Retinal pigment epithelial cell (primary cell): Measurements from ENCODE around the gene ZNF329.

ENCODE experiments used
- DNase-seq: peaks from one replicate; pipeline ENCODE4 v3.0.0-alpha.2; 2010; ENCODE audit warnings: low read depth
- H3K4me3 ChIP-seq: 2 replicates; pipeline ENCODE4 v1.5.1; 2011; ENCODE audit warnings: mild to moderate bottlenecking, low read length, control low read depth, moderate library complexity
- TF ChIP-seq, protein P1 (sequence below): conservative IDR thresholded peaks from 2 replicates; pipeline ENCODE4 v1.5.1; 2011; ENCODE audit warnings: low read depth, low read length, control low read depth, inconsistent platforms

ZNF329 gene

GRCh38 chr19:58118979-58119733 lies 31.4 kb downstream of the ZNF329 start:
- H3K4me3 ChIP-seq = no peak overlapping the region
- no peak for DNase-seq
- TF ChIP-seq, protein P1, sequence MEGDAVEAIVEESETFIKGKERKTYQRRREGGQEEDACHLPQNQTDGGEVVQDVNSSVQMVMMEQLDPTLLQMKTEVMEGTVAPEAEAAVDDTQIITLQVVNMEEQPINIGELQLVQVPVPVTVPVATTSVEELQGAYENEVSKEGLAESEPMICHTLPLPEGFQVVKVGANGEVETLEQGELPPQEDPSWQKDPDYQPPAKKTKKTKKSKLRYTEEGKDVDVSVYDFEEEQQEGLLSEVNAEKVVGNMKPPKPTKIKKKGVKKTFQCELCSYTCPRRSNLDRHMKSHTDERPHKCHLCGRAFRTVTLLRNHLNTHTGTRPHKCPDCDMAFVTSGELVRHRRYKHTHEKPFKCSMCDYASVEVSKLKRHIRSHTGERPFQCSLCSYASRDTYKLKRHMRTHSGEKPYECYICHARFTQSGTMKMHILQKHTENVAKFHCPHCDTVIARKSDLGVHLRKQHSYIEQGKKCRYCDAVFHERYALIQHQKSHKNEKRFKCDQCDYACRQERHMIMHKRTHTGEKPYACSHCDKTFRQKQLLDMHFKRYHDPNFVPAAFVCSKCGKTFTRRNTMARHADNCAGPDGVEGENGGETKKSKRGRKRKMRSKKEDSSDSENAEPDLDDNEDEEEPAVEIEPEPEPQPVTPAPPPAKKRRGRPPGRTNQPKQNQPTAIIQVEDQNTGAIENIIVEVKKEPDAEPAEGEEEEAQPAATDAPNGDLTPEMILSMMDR = no peak

- no peak overlapping the region for H3K4me3 ChIP-seq
- TF ChIP-seq, protein P1 = no peak
- no peak for DNase-seq
These were observed 32.6 kb downstream of the ZNF329 start for GRCh38 chr19:58117841-58118575.

DNA sequence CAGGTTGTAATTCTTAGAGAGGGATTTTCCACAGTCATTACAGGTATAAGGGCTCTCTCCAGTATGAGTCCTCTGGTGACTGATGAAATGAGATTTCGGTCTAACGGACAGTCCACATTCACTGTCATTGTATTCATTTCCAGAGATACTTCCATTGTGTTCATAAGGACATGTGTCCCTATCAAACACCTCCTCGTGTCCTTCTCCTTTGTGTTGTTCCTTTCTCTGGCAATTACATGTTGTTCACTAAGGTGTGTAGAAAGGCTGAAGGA lies 42.1 kb downstream of the ZNF329 start:
- no peak overlapping the region for H3K4me3 ChIP-seq
- no peak for DNase-seq
- TF ChIP-seq, protein P1 = no peak

DNA sequence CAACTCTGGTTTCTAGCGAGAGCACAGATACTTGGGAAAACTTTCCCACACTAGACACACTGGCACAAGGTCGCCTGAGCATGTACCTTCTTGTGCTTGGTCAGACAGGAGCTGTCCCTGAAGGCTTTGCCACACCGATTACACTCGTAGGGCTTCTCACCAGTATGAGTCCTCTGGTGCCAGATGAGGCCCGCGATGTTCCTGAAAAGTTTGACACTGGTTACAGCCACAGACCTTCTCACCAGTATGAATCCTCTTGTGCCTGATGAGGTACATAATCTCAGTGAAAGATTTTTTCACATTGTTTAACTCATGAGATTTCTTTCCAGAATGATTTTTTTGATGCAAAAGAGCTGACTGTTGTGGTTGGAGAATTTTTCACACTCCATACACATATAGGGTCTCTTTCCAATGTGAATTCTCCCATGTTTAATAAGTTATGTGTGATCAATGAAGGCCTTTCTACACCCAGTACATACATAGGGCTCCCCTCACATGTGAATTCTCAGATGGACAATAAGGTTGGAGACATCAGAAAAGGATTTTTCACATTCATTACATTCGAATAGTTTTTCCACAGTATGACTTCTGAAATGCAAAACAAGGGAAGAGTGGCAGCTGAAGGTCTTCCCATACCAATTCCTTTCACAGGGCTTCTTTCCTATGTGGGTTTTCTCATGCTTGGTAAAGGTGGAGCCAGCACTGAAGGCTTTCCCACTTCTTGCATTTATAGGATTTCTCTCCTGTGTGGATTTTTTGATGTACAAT lies 42.6 kb downstream of the ZNF329 start:
- no peak for DNase-seq
- TF ChIP-seq, protein P1 = no peak
- no peak overlapping the region for H3K4me3 ChIP-seq

DNA sequence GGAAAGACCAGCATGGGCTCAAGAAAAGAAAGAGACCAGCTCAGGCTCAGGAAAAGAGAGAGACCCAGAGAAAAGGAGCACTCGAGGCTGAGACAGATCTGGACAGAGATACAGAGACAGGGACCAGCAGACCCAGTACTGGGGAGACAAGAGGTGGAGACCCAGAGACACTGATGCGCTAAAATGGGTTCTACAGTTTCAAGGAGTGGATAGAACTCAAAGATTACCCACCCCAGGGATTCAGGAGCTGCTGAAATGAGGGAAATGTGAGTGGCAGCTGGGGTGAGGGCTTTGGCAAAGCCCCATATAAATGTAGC lies 51.9 kb downstream of the ZNF329 start:
- DNase-seq = no peak
- H3K4me3 ChIP-seq = peak overlapping the region; percentile 67
- TF ChIP-seq, protein P1 = no peak

GRCh38 chr19:58097781-58098681 lies 52.6 kb downstream of the ZNF329 start, which contains the start of gene ZSCAN18:
Gene ZSCAN18 (minus strand): TSS chr19:58098231. CDS start chr19:58090267, 7,964 bp downstream.
- H3K4me3 ChIP-seq = peak within 1 kb of the TSS; percentile 88
- TF ChIP-seq, protein P1 = no peak
- DNase-seq = peak; percentile 89
